Osteoblast (primary cell): ENCODE measurements around the gene EZH2. TPM values are rescaled to one million over a fixed set of nuclear protein-coding genes. Genes with fewer than 3 reads are reported as not detected.

ENCODE experiments used
- DNase-seq: peaks from one replicate; pipeline ENCODE4 v3.0.0; 2011; ENCODE audit warnings: low spot score, mixed read lengths; ENCODE audit not compliant: insufficient read length; ENCODE audit errors: missing footprints
- H2AFZ ChIP-seq: 2 replicates; pipeline ENCODE4 v1.6.0; 2011; ENCODE audit warnings: mild to moderate bottlenecking, low read length
- H3K27ac ChIP-seq: 2 replicates; pipeline ENCODE4 v1.5.1; 2011; ENCODE audit warnings: mild to moderate bottlenecking, low read depth, low read length, moderate library complexity
- H3K27me3 ChIP-seq: 2 replicates; pipeline ENCODE4 v1.6.0; 2012; ENCODE audit warnings: mild to moderate bottlenecking, control low read depth, inconsistent platforms, low read length, moderate library complexity; ENCODE audit not compliant: insufficient read depth
- H3K36me3 ChIP-seq: 2 replicates; pipeline ENCODE4 v1.5.1; 2011; ENCODE audit warnings: mild to moderate bottlenecking, low read length, control low read depth, moderate library complexity; ENCODE audit not compliant: insufficient read depth
- H3K4me1 ChIP-seq: 2 replicates; pipeline ENCODE4 v1.5.1; 2011; ENCODE audit warnings: mild to moderate bottlenecking, low read length, control low read depth, moderate library complexity; ENCODE audit not compliant: insufficient read depth
- H3K4me2 ChIP-seq: 2 replicates; pipeline ENCODE4 v1.6.0; 2011; ENCODE audit warnings: mild to moderate bottlenecking, low read length; ENCODE audit not compliant: insufficient read depth
- H3K4me3 ChIP-seq: fragments of 200-600 bp; sonication (generic); 3 replicates; pipeline ENCODE4 v1.5.1; 2012; ENCODE audit warnings: mild to moderate bottlenecking, low read length, inconsistent platforms; ENCODE audit not compliant: insufficient read depth
- H3K79me2 ChIP-seq: 2 replicates; pipeline ENCODE4 v1.6.0; 2012; ENCODE audit warnings: mild to moderate bottlenecking, low read length, control low read depth, inconsistent platforms; ENCODE audit not compliant: insufficient read depth
- H3K9me3 ChIP-seq: 2 replicates; pipeline ENCODE4 v1.5.1; 2011; ENCODE audit warnings: low read depth, low read length, control low read depth
- H4K20me1 ChIP-seq: 2 replicates; pipeline ENCODE4 v1.6.0; 2012; ENCODE audit warnings: mild to moderate bottlenecking, low read length, control low read depth; ENCODE audit not compliant: insufficient read depth
- total RNA-seq: library from RNA; depleted of rRNA; stranded (reverse); fragments of >200 nt; gene quantifications from 2 replicates; pipeline ENCODE4 v1.2.3, GENCODE V29; 2012
- TF ChIP-seq, protein P1 (sequence below): IDR thresholded peaks from 2 replicates; pipeline ENCODE4 v1.5.1; 2011; ENCODE audit warnings: mild to moderate bottlenecking, low read depth, low read length, moderate library complexity; ENCODE audit errors: extremely low read depth

The EZH2 gene
- total RNA-seq, 1 donor, result 7.6 TPM

DNA sequence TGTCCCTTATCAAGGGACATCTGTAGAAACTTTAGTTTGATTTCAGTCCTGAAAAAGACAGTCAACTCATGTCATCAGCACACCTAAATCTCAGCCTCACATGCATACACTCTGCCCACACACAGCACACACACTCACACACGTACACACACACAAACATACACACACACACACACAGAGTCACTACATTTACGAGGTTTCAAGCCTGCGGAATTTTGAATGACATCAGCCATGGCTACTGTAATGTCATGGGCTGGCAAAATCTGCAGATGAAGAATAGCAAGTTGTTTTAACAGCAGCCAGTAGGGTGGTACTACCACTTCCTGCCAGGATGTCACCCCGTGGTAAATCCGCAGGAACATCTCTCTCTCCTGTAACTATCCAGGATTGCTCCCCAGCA is 37.1 kb upstream of the EZH2 start:
- DNase-seq, result no peak
- Histone ChIP-seq H3K4me2 (no peak overlapping the region), H3K79me2 (no peaks in the 10 kb centered on the region), H3K27ac (no peak overlapping the region), H2AFZ (no peak overlapping the region), H3K4me1 (peaks cover 8% of the 10 kb centered on the region), H3K27me3 (peaks cover 8% of the 10 kb centered on the region), H4K20me1 (no peaks in the 10 kb centered on the region), H3K9me3 (no peaks in the 10 kb centered on the region), H3K36me3 (no peaks in the 10 kb centered on the region), H3K4me3 (no peak overlapping the region)
- TF ChIP-seq, protein P1, sequence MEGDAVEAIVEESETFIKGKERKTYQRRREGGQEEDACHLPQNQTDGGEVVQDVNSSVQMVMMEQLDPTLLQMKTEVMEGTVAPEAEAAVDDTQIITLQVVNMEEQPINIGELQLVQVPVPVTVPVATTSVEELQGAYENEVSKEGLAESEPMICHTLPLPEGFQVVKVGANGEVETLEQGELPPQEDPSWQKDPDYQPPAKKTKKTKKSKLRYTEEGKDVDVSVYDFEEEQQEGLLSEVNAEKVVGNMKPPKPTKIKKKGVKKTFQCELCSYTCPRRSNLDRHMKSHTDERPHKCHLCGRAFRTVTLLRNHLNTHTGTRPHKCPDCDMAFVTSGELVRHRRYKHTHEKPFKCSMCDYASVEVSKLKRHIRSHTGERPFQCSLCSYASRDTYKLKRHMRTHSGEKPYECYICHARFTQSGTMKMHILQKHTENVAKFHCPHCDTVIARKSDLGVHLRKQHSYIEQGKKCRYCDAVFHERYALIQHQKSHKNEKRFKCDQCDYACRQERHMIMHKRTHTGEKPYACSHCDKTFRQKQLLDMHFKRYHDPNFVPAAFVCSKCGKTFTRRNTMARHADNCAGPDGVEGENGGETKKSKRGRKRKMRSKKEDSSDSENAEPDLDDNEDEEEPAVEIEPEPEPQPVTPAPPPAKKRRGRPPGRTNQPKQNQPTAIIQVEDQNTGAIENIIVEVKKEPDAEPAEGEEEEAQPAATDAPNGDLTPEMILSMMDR, result no peak

DNA sequence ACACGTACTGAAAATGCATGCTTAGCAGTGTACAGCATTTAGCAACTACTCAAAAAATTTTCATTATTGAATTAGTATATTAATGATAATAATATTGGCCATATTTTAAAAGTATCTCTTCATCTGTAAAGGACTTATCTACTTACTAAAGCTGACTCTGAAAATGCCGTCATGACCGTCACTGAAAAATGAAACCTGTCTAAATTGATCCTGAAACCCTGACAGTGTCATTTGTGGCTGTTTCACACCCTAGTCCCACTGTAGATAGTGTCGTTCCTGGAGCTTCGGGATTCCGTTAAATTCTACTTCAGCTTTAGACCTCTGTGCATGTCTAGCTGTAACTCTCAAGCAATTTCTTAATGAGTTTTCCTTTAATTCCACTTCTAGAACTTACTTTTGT is 35.8 kb upstream of the EZH2 start:
- Histone ChIP-seq H3K9me3 (no peaks in the 10 kb centered on the region), H3K4me1 (peaks cover 20% of the 10 kb centered on the region), H3K4me3 (no peak overlapping the region), H3K27me3 (peaks cover 8% of the 10 kb centered on the region), H3K4me2 (no peak overlapping the region), H3K79me2 (no peaks in the 10 kb centered on the region), H3K36me3 (no peaks in the 10 kb centered on the region), H2AFZ (no peak overlapping the region), H4K20me1 (no peaks in the 10 kb centered on the region), H3K27ac (no peak overlapping the region)
- no peak for DNase-seq
- TF ChIP-seq, protein P1, result no peak

DNA sequence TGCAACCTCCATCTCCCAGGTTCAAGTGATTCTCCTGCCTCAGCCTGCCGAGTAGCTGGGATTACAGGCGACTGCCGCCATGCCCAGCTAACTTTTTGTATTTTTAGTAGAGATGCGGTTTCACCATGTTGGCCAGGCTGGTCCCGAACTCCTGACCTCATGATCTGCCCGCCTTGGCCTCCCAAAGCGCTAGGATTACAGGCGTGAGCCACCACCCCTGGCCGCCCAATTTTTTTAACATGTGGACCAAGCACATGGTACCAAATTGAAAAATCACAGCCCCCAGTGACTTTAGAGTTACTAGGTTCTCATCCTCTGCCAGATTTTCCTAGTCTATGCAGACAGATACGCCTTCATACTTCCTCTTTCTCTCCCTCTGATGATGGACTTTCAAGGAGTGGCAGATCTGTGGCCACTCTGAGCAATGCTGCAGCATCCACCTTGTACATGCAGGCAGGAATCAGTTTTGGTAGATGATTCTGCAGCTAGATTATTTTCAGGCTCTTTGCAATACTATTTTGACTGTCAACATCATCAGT is 34.0 kb upstream of the EZH2 start:
- DNase-seq, result no peak
- Histone ChIP-seq H3K4me1 (peaks cover 30% of the 10 kb centered on the region), H3K4me2 (no peak overlapping the region), H3K27ac (no peak overlapping the region), H3K9me3 (no peaks in the 10 kb centered on the region), H4K20me1 (peaks cover 8% of the 10 kb centered on the region), H3K4me3 (no peak overlapping the region), H2AFZ (no peak overlapping the region), H3K36me3 (no peaks in the 10 kb centered on the region), H3K79me2 (no peaks in the 10 kb centered on the region), H3K27me3 (peaks cover 19% of the 10 kb centered on the region)
- TF ChIP-seq, protein P1, result no peak

DNA sequence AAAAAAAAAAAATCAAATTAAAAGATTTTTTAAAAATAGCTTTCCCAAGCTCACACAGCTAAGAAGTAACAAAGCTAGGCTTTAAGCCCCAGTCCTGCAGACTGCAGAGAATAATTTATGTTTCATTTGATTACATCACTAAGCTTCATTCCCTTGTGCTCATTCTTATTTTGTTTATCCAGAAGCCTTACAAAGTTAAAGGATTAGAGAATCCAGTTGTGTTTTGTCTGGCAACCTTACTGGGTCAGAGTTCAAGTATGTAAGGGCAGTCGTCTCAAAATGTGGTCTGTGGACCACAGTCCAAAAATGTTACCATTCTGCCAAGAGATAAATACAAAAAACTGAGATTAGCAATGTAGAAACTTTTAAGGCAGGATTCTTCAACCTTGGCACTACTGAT is 32.1 kb upstream of the EZH2 start:
- Histone ChIP-seq H3K27ac (no peak overlapping the region), H3K4me3 (no peak overlapping the region), H3K79me2 (no peaks in the 10 kb centered on the region), H3K9me3 (no peaks in the 10 kb centered on the region), H2AFZ (no peak overlapping the region), H3K27me3 (peaks cover 37% of the 10 kb centered on the region), H3K4me1 (peaks cover 30% of the 10 kb centered on the region), H3K4me2 (peak overlapping the region; percentile 27), H3K36me3 (no peaks in the 10 kb centered on the region), H4K20me1 (peaks cover 8% of the 10 kb centered on the region)
- TF ChIP-seq, protein P1, result no peak
- DNase-seq, result peak; percentile 87
